ENCODE results near the gene MPPE1.

Gene MPPE1

DNA sequence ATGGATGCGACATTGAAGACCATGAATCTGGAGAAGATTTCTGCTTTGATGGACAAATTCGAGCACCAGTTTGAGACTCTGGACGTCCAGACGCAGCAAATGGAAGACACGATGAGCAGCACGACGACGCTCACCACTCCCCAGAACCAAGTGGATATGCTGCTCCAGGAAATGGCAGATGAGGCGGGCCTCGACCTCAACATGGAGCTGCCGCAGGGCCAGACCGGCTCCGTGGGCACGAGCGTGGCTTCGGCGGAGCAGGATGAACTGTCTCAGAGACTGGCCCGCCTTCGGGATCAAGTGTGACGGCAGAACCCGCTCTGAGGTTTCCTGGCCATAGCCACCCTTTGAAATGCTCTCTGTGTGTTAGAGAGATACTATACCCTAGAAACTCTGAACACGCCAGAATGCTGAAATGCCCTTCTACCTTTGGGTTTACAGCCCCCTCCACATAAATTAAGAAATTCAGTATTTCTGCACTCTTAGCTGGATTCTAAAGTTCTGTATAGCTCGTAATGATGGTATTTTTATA, 56.2 kb downstream of the MPPE1 start:
- DNase-seq, result peak; percentile 67

DNA sequence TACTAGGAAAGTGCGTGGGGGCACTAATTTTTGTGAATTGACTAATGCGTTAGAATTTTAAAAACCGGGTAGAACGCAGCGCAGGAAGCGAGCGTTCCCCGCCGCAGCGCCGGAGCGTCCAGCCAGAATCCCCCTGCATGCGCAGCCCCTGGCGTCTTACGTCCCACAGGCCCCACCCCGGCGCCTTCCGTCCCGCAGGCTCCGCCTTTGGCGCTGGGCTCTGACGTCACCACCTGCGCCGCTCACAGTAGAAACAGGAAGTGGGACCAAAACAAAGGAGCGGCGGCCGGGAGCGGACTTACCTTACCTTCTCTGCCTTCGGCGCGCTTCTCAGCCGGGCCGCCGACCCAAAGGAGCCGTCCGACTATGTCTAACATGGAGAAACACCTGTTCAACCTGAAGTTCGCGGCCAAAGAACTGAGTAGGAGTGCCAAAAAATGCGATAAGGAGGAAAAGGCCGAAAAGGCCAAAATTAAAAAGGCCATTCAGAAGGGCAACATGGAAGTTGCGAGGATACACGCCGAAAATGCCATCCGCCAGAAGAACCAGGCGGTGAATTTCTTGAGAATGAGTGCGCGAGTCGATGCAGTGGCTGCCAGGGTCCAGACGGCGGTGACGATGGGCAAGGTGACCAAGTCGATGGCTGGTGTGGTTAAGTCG, 56.8 kb downstream of the MPPE1 start, which contains the start of gene CHMP1B:
TSS of gene CHMP1B (plus strand) at position 268 of the 660 bp plus-strand sequence. CDS start at position 367, 99 bp downstream.
- peak; percentile 98 for DNase-seq

DNA sequence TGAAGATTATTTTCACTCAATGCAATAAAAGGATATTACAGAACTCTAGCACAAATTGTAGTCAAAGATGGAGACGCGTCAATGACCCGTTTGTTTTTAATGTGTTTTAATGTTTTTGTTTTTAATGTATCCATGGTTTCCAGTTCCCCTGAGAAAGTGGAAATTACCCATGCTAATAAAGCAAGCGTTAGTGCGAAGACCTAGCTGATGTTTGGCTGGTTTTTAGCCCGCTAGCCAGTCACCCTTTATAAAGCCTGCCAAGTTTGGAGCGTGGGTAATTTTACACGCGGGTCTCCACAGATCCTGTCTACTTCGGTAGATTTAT, 57.3 kb downstream of the MPPE1 start:
- DNase-seq, result no peak

DNA sequence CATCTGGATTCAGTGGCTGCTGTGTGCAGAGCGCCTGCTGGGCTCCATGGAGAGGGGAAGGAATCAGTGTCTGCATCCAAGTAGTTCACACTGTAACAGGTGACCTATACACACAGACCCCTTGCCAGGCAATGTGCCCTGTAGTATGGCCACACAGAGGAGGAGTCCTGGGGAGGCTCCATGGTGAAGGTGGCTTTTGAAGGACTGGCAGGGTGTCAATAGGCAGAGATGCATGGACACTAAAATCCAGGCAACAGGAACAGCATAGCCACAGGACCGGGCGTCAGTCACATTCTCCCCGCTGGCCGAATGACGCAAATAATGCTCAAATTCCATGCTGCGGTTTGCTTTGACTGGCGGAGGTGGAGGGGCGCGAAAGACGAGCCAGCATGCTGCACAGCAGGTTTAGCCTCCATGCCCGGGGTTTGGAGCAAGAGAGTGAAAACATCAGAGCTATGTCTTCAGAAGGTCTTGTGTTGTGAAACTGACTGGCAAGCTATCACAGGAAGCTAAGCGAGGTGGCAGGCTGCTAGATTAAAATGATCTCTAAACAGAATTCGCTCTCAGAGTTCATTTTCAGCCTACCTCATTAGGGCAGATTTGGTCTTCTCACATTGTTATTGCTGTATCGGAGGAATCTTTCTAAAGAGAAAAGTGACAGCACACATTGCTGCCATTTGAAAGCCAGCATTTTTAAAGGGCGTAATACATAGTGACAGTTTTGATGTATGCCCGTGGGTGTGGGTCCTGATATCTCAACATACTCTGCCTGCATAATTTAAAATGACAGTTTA, 58.1 kb downstream of the MPPE1 start:
- peak; percentile 72 for DNase-seq

DNA sequence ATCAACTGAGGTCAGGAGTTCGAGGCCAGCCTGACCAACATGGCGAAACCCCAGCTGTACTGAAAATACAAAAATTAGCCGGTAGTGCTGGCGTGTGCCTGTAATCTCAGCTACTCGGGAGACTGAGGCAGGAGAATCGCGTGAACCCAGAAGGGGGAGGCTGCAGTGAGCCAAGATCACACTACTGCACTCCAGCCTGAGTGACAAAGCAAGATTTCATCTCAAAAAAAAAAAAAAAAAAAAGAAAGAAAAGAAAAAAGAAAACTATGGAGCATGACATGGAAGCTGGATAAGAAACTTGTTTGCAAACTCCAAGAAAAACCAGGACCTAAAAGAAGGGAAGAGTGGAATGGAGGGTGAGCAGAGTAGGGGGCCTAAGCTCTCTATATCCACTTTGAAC, 58.8 kb downstream of the MPPE1 start:
- peak; percentile 33 for DNase-seq

DNA sequence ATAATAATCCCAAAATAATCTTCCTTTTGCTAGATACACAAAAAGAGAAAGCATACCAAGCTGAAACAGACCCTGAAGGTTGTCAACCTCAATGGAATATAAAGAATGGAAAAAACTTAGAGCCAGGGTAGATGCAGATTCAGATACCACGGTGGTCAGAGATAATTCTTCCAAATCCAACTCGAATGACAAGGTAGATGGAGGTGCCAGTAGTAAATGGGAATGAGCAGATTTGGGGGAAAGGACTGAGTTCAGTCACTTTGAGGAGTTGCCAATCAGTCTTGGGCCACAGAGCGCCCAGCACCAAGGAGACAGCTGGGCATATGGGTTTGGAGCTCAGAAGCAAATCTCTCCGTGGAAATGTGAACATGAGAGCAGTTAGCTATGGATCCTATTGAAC, 60.3 kb downstream of the MPPE1 start:
- no peak for DNase-seq

DNA sequence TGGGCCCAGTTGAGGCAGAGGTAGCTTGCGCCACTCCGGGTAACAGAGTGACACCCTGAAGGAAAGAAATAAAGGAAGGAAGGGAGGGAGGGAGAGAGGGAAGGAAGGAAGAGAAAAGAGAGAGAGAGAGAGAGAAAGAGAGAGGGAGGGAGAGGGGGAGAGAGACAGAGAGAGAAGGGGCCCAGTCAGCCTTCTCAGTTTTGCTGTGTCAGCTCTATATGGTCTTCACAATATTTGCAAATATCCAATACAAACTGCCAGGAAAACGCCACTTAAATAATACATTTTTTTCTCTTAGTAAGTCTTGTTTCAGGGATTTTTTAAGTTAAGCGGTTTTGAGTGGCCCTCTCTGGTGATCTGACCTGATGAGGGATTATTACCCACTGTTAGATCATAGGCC, 62.5 kb downstream of the MPPE1 start:
- no peak for DNase-seq

DNA sequence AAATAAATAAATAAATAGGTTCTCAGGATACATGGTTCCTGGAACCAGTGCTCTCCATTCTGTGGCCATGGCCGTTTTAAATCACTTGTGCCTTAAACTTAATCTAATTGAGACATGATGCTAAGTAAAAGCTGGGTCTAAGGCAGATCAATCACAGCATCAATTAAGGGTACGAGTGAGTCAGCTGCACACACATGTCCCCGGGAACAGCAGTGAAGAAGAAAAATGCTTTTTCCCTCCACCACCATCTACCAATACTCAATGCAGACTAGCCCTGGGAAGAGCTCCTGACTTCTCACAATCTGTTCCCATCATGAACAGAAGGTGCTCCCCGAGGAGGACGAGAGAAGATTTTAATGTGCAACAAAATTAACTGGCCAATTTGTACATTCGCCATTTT, 63.7 kb downstream of the MPPE1 start:
- DNase-seq, result no peak

DNA sequence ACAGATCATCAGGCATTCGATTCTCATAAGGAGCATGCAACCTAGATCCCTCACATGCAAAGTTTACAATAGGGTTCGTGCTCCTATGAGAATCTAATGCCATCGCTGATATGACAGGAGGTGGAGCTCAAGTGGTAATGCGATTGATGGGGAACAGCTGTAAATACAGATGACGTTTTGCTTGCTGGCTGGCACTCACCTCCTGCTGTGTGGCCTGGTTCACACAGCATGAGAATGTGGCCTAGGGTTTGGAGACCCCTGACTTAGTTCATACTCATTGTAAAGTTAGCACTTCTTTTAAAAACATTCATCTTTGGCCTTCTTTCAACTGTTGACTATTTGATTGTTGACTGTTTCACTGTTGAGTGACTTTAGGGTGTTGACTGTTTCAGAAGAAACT, 65.6 kb downstream of the MPPE1 start:
- no peak for DNase-seq

DNA sequence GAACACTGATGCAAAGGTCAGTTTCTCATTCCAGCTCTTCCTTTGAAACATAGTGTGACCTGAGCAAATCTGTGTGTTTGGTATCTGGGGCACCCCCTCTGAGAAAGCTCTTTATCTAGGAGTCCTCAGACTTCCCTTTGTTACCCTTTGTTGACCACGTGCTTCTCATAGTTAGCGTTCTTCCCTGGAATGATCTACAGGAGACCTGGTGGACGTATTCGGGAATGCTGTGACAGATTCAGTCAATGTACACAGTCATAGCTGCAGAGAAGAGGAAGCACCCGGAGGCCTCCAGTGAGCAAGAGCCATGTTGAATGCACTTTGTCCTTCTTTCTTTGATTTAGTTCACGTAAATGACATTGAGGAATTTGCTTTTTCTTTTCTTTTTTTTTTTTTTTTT, 67.6 kb downstream of the MPPE1 start:
- no peak for DNase-seq

DNA sequence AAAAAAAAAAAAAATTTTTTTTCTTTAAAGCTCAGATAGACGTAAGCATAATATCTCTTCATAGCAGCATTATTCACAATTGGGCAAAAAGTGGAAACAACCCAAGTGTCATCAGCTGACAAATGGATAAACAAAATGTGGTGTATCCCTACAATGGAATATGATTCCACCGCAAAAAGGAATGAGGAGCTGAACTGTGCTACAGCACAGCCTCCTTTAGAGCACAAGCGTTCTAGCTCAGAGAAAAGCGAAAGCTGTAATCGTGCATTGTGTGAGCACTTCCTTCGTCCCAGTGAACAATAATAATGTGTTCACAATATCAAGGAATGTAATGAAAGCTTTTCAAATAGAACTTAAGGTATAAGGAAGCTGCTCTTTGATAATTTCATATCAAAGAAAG, 68.6 kb downstream of the MPPE1 start:
- DNase-seq, result no peak

DNA sequence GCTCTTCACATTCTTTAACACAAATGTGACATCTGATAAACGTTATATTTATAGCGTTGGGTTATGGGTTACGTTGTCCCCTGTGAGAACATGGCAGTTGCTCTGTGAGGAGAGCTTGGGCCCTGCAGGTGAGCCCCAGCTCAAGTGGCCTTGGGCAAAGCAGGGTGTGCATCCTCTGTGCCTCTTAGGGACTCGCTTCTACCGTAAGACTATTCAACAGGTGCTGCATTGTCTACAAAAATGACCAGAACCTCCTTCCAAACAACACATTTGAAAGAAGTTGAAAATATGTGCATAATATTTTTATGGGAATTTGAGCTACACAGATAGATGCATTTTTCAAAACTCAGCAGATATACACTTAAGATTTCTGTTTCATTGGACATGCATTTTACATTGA, 73.3 kb downstream of the MPPE1 start:
- no peak for DNase-seq
